Mucosa of rectum (tissue), 2 donors: ENCODE data around the gene SYPL1.

Experiments
- H3K27ac ChIP-seq, 2 donors: one replicate each; pipeline ENCODE4 v1.7.0; 2013; ENCODE audit warnings: inconsistent platforms in 2 of 2, low read depth in 2 of 2, low read length in 2 of 2
- H3K27me3 ChIP-seq, 2 donors: one replicate each; pipeline ENCODE4 v1.7.0; 2013; ENCODE audit warnings: low read length in 2 of 2; ENCODE audit not compliant: control insufficient read depth in 2 of 2, insufficient read depth in 2 of 2
- H3K36me3 ChIP-seq, 2 donors: one replicate each; pipeline ENCODE4 v1.7.0; 2013; ENCODE audit warnings: low read length in 2 of 2; ENCODE audit not compliant: control insufficient read depth in 2 of 2, insufficient read depth in 2 of 2
- H3K4me1 ChIP-seq, 2 donors: one replicate each; pipeline ENCODE4 v1.7.0; 2013; ENCODE audit warnings: low read length in 2 of 2, mild to moderate bottlenecking in 1 of 2; ENCODE audit not compliant: control insufficient read depth in 2 of 2, insufficient read depth in 2 of 2
- H3K4me3 ChIP-seq, 2 donors: one replicate each; pipeline ENCODE4 v1.7.0; 2013; ENCODE audit warnings: low read length in 2 of 2
- H3K9ac ChIP-seq, 2 donors: one replicate each; pipeline ENCODE4 v1.7.0; 2013; ENCODE audit warnings: low read length in 2 of 2, low read depth in 1 of 2, mild to moderate bottlenecking in 1 of 2
- H3K9me3 ChIP-seq, 2 donors: one replicate each; pipeline ENCODE4 v1.7.0; 2013; ENCODE audit warnings: low read length in 2 of 2; ENCODE audit not compliant: control insufficient read depth in 2 of 2
- donor health status: healthy.
- donor health status: Normal muscosa, but diverticular disease.

SYPL1 gene

GRCh38 chr7:106056513-106057203 is 55.5 kb downstream of the SYPL1 start:
- H3K27me3 ChIP-seq, result no peaks in the 10 kb centered on the region
- H3K4me3 ChIP-seq, result no peak overlapping the region
- no peaks in the 10 kb centered on the region for H3K36me3 ChIP-seq
- H3K9me3 ChIP-seq, result no peaks in the 10 kb centered on the region
- H3K4me1 ChIP-seq, result peaks cover 6 to 8% of the 10 kb centered on the region in 2 donors
- H3K9ac ChIP-seq, result no peak overlapping the region
- no peak overlapping the region for H3K27ac ChIP-seq

- Histone ChIP-seq H3K4me1 (peaks cover 6% of the 10 kb centered on the region in 2 donors), H3K36me3 (no peaks in the 10 kb centered on the region), H3K27ac (no peak overlapping the region), H3K4me3 (no peak overlapping the region), H3K27me3 (no peaks in the 10 kb centered on the region), H3K9me3 (no peaks in the 10 kb centered on the region), H3K9ac (no peak overlapping the region)
These were observed 57.1 kb downstream of the SYPL1 start for GRCh38 chr7:106054971-106055532.

DNA sequence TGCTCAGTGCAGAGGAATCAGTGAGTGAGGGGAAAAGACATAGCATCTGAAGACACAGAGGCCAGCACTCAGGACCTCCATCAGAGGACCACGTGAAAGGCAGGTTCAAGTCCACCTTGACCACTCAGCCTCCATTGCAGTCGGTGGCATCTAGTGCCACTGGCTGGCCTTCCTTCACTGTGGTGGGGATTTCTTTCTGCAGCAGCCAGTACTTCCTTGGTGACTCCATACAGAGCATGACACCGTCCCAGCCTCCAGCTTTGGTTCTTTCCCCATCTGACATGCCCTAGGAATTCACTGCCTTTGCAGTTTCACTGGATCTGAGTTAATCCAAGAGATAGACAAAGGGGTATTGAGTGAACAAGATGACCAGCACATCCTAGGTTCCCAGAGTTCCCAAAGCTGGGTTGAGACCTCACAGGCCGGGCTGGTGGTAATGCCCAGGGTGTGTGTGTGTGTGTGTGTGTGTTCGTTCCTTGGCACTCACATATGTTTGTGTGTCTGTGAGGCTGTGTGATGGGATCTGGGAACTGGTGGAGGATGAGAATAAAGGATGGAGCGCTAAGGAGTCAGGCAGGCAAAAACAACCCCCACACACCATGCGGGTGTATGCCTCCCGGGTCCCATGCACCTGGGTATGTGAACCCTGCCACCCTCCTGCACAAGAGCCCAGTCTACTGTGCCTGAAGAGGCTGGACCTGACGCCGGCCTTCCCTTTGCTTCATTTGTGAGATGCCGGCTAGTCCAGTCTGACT is 57.8 kb downstream of the SYPL1 start:
- no peak overlapping the region for H3K27ac ChIP-seq
- H3K27me3 ChIP-seq, result no peaks in the 10 kb centered on the region
- H3K9ac ChIP-seq, result no peak overlapping the region

GRCh38 chr7:106053109-106053508 is 59.0 kb downstream of the SYPL1 start:
- Histone ChIP-seq H3K36me3 (no peaks in the 10 kb centered on the region), H3K4me3 (no peak overlapping the region), H3K27me3 (no peaks in the 10 kb centered on the region), H3K9ac (no peak overlapping the region), H3K27ac (no peak overlapping the region), H3K4me1 (peaks cover 0 to under 1% of the 10 kb centered on the region in 2 donors), H3K9me3 (no peaks in the 10 kb centered on the region)

More for the DNA sequence above, 57.8 kb downstream of the SYPL1 start:
- Histone ChIP-seq H3K4me1 (peaks cover 6% of the 10 kb centered on the region in 2 donors), H3K36me3 (no peaks in the 10 kb centered on the region), H3K4me3 (no peak overlapping the region), H3K9me3 (no peaks in the 10 kb centered on the region)

GRCh38 chr7:106052681-106053080 is 59.4 kb downstream of the SYPL1 start:
- no peaks in the 10 kb centered on the region for H3K4me1 ChIP-seq

DNA sequence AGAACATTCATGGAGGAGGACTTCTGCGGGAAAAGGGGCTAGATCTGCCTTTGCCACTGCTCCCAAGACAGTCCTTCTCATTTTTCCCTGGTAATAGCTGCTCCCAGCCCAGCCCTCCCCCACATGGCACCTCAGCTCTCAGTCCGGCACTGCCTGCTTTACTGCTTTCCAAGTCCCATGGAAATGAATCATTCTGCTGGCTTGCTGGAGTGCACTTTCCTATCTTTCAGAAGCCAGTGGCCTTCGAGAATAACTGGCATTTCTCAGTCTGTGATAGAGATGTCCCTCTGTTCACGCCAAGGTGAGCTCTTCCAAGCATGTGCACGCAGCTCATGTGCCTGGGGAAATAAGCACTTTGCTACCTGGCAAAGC is 61.4 kb downstream of the SYPL1 start:
- H3K4me1 ChIP-seq, result no peaks in the 10 kb centered on the region
- no peaks in the 10 kb centered on the region for H3K27me3 ChIP-seq
- H3K4me3 ChIP-seq, result no peak overlapping the region
- H3K36me3 ChIP-seq, result no peaks in the 10 kb centered on the region
- H3K27ac ChIP-seq, result no peak overlapping the region
- no peak overlapping the region for H3K9ac ChIP-seq
- no peaks in the 10 kb centered on the region for H3K9me3 ChIP-seq

More at GRCh38 chr7:106052681-106053080, 59.4 kb downstream of the SYPL1 start:
- Histone ChIP-seq H3K4me3 (no peak overlapping the region), H3K36me3 (no peaks in the 10 kb centered on the region), H3K27ac (no peak overlapping the region), H3K27me3 (no peaks in the 10 kb centered on the region), H3K9ac (no peak overlapping the region), H3K9me3 (no peaks in the 10 kb centered on the region)

DNA sequence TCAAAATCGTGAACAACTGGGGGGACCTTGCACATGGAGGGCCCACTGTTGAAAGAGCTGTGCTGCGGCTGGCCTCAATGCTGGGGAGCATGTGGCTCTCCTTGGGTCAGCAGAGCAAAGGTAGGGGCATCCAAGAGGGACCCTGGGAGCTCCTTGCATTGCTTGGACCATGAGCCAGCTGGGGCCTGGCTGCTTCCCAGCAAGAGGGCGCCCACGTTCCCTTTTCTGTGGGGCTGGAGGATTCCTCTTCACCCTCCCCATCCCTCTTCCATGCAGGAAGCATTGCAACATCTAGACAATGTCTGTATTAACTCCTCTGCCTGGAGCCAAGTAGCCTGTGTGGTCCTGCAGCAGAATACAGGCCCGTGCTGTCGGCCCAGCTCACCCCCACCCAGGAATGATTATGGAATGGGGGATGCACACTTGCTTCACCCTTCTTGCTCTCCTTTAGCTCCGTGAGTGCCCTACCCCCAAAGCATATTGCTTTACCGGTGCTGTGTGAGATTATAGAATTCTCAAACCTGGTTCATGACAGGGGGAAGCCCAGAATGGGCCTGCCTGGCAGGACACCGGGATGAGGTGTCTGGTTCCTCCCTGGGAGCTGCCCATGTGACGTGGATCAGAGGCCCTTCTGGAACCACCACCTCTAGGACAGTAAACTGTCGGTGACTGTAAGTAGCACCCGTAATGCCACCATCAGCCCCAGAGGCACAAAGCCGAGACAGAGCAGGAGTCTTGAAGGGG is 61.9 kb downstream of the SYPL1 start:
- Histone ChIP-seq H3K4me1 (no peaks in the 10 kb centered on the region), H3K9ac (no peak overlapping the region), H3K9me3 (no peaks in the 10 kb centered on the region), H3K27ac (no peak overlapping the region), H3K36me3 (no peaks in the 10 kb centered on the region), H3K4me3 (no peak overlapping the region), H3K27me3 (no peaks in the 10 kb centered on the region)

- no peak overlapping the region for H3K9ac ChIP-seq
- no peak overlapping the region for H3K27ac ChIP-seq
- H3K4me3 ChIP-seq, result no peak overlapping the region
- H3K36me3 ChIP-seq, result no peaks in the 10 kb centered on the region
- H3K4me1 ChIP-seq, result no peaks in the 10 kb centered on the region
- peaks cover 0 to under 1% of the 10 kb centered on the region in 2 donors for H3K27me3 ChIP-seq
- no peaks in the 10 kb centered on the region for H3K9me3 ChIP-seq
These were observed 62.9 kb downstream of the SYPL1 start for GRCh38 chr7:106049139-106049752.

DNA sequence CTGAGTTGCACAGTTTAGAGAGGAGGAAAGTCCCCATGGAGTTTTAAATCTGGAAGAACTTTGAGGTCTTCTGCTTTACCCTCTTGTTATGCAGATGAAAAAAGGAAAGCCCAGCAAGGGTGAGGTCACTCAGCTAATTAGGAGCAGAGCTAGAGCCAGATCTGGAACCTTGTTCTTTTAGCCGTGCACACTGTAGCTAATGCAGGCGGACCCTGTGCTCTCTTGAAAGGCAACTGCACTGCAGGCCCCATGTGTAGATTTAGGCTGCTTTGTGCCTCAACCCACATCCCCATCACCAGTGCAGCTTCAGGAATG is 63.4 kb downstream of the SYPL1 start:
- Histone ChIP-seq H3K4me1 (no peaks in the 10 kb centered on the region), H3K27ac (no peak overlapping the region), H3K4me3 (no peak overlapping the region)

More for the DNA sequence above, 63.4 kb downstream of the SYPL1 start:
- peaks cover 0 to 2% of the 10 kb centered on the region in 2 donors for H3K27me3 ChIP-seq
- no peaks in the 10 kb centered on the region for H3K36me3 ChIP-seq
- H3K9me3 ChIP-seq, result no peaks in the 10 kb centered on the region
- no peak overlapping the region for H3K9ac ChIP-seq
